GM18951 (cell line): ENCODE results near the gene CDK5RAP1.

ENCODE experiments used
- POLR2A ChIP-seq: IDR thresholded peaks from 4 replicates; pipeline ENCODE4 v1.6.1; 2011; ENCODE audit warnings: mild to moderate bottlenecking; ENCODE audit not compliant: insufficient read length, insufficient read depth; ENCODE audit errors: extremely low read depth
- in situ Hi-C: fragments of 300-500 bp; cut with MboI; formaldehyde crosslinking; loops from one replicate; pipeline ENCODE4 v1.12.0; 2022; ENCODE audit warnings: low sequenced_read_pairs, mixed read lengths, inconsistent platforms; ENCODE audit not compliant: unreplicated experiment

CDK5RAP1 gene

DNA sequence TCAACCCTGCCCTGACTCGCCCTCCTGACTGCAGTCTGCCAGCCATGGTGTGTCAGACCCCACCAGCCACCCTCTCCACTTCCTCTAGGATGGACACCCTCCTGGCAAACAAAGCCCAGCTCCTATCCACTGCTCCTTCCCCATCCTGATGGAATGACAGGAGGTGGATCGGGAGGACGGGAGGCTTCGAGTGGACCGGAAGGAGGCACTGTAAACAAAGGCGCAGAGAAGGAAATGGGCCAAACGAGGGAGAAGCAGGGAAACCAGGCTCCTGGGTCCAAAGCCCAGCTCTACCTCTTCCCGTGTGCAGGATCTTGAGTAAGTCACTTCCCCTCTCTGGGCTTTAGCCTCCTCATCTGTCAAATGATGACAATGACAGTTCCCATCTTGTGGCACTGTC, 78.1 kb downstream of the CDK5RAP1 start:
- in situ Hi-C loops: no loop called here
- no peak for TF ChIP-seq POLR2A

DNA sequence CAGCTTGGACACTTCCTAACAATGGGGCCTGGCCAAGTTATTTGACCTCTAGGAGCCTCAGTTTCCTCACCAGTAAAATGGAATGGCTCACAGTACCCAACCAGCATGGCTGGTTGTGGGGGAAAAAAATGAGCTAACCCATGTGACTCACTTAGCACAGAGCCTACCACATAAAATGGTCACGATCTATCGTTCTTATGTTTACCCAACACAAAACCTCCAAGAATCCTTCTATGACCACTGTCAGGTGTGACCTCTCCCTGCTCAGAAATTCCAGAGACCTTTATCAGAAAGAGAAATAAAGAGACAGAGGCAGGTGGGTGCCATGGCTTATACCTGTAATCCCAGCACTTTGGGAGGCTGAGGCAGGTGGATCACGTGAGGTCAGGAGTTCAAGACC, 78.9 kb downstream of the CDK5RAP1 start:
- no peak for TF ChIP-seq POLR2A
- in situ Hi-C loops: no loop called here

DNA sequence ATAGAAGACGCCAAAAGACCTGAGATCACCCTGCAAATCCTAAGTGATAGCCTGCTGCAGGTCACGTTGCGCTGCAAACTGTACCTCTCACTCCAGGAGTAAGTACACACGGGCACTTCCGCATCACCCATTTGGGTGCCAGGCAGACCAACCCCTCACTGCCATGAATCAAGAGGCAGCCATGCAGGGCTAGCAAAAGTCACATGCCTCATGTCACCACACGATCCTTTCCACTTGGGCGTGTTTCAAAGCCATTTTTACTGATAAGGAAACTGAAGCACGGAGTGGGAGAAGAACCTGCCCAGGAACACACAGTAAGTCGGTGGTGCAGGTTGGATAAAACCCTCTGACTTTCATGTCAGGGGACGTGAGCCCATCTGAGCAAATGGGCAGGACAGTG, 81.3 kb downstream of the CDK5RAP1 start:
- in situ Hi-C loops: no loop called here
- no peak for TF ChIP-seq POLR2A

DNA sequence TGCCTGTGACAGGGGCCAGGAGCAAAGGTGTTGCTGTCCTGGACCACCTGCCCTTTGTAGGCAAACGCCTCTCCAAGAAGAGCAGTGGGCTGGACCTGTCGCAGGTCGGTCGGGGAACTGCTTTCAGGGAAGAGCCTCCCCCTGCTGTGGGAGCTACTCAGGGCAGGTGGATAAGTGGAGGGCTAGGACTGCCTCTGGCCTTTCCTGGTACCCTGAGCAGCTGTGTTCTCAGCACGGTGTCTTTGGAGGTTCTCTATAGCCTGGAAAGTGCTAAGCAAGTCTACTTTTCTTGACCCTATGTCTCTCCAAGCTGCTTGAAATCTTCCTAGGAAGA, 83.3 kb downstream of the CDK5RAP1 start:
- no peak for TF ChIP-seq POLR2A
- in situ Hi-C loops: no loop called here

DNA sequence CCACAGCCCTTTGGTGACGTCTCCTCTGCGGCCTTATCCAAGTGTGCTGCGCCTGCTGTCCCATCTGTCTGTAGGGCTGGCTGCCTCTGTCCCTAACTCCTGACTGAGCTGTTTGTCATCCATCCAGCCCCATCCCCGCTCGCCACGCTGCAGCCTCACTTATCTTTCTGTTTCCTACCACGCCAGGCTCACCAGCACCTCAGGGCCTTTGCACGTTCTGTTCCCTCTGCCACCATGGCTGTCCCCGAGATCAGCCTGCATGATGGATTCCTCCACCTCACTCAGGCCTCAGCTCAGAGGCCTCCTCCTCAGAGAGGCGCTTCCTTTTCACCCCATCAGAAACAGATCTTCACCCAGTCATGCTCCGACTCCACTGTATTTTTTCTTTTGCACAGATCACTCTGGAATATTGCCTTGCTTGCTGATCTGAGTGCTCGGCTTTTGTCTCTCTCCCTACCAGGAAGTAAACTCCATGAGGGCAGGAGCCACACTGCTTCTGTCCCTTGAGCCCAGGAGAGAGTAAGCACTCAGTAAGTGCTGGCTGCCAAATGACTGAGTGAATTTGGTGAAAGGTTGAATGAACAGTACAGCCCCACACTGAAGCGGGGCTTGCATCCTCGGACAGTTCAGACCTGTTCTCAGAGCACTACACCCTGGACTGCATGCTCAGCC, 83.8 kb downstream of the CDK5RAP1 start:
- in situ Hi-C loops: no loop called here
- TF ChIP-seq POLR2A: no peak

DNA sequence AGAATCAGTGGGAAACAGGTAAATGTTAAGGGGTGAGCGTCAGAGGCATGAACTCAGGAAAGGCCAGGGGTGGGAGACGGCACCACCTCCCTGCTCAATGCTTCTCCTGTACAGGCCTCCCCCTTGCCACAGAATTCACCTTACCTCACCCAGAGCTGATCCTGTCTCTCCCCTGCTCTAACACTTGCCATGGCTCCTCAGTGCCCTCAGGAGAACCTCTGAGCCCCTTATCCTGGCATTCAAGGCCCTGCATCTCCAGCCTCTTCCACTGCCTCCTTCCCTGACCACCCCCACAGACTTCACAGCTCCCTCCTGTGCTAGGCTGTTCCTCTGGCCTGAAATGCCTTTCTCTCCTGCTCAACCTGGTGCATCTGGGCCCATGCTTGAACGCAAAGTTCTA, 84.4 kb downstream of the CDK5RAP1 start:
- in situ Hi-C loops: no loop called here
- no peak for TF ChIP-seq POLR2A

DNA sequence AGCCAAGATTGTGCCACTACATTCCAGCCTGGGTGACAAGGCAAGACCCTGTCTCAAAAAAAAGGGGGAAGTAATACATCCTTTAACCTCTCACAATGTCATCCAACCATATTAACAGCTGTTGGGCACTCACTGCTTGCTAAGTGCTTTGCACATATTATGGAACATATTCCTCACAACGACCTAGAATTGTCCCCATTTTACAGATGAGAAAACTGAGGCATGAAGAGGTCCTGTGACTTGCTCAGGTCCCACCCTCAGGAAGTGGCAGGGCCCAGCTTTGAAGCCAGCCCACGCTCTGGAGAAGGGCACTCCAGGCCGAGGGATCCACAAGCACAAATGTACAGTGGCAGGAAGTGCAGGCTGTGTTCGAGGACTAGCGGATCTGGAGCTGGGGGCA, 85.0 kb downstream of the CDK5RAP1 start:
- TF ChIP-seq POLR2A: no peak
- in situ Hi-C loops: no loop called here

DNA sequence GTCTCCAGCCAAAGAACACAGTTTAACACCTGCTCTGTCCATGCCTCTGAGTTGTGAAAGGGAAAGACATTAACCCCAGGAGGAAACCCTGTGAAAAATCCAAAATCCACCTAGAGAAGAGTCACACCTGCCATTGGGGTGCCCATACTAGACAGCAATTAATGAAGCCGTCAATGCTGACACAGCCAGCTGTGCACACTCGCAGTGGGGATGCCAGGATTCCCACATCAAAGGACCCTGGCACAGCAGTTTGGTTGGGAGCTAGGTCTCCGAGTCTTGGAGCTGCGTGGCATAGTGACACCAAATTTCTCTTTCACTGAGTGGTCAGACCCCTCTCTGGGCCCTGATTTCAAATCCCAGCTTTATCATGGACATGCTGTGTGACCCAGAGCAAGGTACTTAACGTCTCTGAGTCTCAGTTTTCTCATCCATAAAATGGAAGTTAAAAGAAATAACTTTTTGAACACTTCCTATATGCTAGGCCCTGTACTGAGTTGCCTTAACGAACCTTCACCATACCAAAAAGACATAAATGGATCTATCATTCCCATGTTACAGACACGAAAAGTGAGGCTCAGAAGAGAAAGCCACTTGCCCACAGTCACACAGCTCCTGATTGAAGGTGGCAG, 87.5 kb downstream of the CDK5RAP1 start:
- in situ Hi-C loops: no loop called here
- TF ChIP-seq POLR2A: no peak

DNA sequence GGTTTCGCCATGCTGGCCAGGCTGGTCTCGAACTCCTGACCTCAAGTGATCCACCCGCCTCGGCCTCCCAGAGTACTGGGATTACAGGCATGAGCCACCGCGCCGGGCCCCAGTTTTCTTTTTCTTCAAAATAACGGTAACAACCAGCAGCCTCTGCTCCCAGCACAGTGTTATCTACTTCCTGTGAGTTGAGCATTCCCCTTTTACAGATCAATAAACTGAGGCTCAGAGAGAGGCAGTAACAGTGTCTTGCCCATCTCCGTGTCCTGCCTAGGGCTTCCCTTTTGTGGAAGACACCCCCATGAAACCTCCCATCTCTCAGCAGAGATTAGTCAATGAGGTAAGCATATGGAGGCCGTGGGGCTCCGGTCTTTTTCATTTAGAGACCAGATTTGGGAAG, 88.7 kb downstream of the CDK5RAP1 start:
- TF ChIP-seq POLR2A: no peak
- in situ Hi-C loops: no loop called here

DNA sequence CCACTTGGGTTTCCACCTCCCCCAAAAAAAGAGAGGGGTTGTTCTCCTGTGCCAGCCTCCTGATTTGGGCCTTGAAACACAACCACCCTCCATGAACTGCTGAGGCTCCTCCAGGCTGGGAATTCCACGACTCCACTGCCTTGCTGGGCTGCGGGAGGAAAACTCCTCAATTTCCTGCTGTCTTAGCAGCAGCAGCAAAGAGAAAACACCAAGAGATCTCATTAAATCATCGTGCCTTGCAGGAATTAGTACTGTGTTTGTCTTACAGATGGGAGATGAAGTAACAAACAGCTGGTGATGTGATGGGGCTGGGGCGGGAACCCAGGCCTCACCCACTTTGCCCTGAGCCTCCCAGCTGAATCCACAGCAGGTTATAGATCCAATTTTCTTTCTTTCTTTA, 89.3 kb downstream of the CDK5RAP1 start:
- in situ Hi-C loops: no loop called here
- TF ChIP-seq POLR2A: no peak

DNA sequence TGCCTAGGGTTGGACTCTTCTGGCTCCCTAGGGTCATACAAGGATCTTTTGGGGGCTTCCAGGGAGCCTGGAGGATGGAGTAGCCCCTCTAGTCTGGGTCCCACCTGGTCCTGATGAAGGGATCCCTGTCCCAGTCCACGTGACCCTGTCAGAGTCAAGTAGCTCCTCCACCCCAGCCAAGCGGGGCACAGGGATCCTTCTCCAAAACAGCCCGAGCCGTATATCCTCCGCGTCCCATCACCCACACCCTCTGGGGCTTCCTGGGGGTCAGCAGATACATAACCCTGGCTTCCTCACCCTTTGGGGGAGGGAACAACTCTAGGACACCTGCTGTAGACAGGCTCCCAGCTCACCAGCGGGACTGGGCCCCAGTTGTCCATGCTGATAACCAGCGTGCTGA, 90.3 kb downstream of the CDK5RAP1 start:
- no peak for TF ChIP-seq POLR2A
- in situ Hi-C loops: no loop called here

DNA sequence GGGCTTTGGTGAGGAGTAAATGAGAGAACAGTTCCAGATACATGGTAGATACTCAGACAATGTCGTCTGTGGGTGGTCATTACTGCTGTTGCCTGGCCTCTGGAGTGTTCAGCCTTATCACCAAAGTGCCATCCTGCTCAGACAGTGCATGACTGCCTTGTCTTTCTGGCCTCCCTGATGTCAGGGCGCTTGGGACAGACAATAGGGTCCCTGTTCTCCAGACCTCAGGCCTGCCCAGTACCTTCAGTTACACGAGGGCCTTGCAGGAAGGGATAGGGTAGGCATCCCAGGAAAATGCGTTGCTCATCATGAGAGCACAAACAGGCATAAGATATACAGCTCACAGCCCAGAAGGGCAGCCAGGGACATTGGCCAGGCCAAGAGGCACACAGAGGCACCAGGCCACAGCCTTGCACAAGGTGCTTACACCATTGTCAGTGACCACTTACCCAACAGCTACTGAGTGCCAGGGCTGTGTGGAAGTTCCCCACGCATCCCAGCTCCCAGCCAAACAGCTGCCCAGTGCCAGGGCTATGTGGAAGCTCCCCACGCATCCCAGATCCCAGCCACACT, 90.9 kb downstream of the CDK5RAP1 start:
- in situ Hi-C loops: no loop called here

DNA sequence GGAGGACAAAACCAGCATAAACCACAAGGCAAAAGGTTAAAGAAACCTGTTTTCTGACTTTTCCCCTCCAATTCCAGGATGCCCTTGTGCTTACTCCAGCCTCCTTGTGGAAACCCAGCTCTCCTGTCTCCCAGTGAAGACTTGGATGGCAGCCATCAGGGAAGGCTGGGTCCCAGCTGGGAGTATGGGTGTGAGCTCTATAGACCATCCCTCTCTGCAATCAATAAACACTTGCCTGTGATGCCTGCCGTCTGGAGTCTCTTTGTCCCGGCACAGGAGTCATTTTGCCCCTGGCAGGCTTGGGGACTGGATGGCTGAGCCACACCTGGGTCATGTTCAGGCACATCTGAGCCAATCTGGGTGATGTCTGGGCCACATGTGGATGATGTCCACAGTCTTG, 91.7 kb downstream of the CDK5RAP1 start:
- in situ Hi-C loops: no loop called here
- TF ChIP-seq POLR2A: no peak

More for the DNA sequence above, 90.9 kb downstream of the CDK5RAP1 start:
- TF ChIP-seq POLR2A: no peak
